NB4 (cell line): ENCODE results near the gene BSDC1.

Source experiments
- DNase-seq: peaks from one replicate; pipeline ENCODE4 v3.0.0; 2010; ENCODE audit warnings: low read depth
- H3K4me3 ChIP-seq: one replicate; pipeline ENCODE4 v1.5.1; 2011; ENCODE audit warnings: mild to moderate bottlenecking, low read depth, low read length, moderate library complexity
- CTCF ChIP-seq: IDR thresholded peaks from one replicate; pipeline ENCODE4 v1.5.1; 2012; ENCODE audit warnings: low read depth, low read length
- MYC ChIP-seq: IDR thresholded peaks from 2 replicates; pipeline ENCODE4 v1.6.1; 2011; ENCODE audit warnings: low read depth, low read length
- POLR2A ChIP-seq: IDR thresholded peaks from 2 replicates; pipeline ENCODE4 v1.6.1; 2011; ENCODE audit warnings: mild to moderate bottlenecking; ENCODE audit not compliant: insufficient read length; ENCODE audit errors: extremely low read depth
- TF ChIP-seq, protein P1 (sequence below): IDR thresholded peaks from 2 replicates; pipeline ENCODE4 v1.6.1; 2011; ENCODE audit warnings: low read depth, low read length

The BSDC1 gene

GRCh38 chr1:32426489-32427255, 32.4 kb upstream of the BSDC1 start:
- no peak for DNase-seq
- TF ChIP-seq POLR2A (no peak), MYC (no peak), CTCF (no peak)
- TF ChIP-seq, protein P1, sequence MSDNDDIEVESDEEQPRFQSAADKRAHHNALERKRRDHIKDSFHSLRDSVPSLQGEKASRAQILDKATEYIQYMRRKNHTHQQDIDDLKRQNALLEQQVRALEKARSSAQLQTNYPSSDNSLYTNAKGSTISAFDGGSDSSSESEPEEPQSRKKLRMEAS = no peak

GRCh38 chr1:32421775-32422174, 27.5 kb upstream of the BSDC1 start:
- H3K4me3 ChIP-seq = no peak overlapping the region
- TF ChIP-seq, protein P1 = no peak
- no peak for TF ChIP-seq POLR2A
- TF ChIP-seq MYC = no peak
- no peak for TF ChIP-seq CTCF
- no peak for DNase-seq

More at GRCh38 chr1:32426489-32427255, 32.4 kb upstream of the BSDC1 start:
- H3K4me3 ChIP-seq = no peak overlapping the region

GRCh38 chr1:32414186-32414886, 20.1 kb upstream of the BSDC1 start:
- TF ChIP-seq MYC (no peak), CTCF (no peak), POLR2A (no peak)
- TF ChIP-seq, protein P1 = no peak
- DNase-seq = no peak
- no peak overlapping the region for H3K4me3 ChIP-seq

GRCh38 chr1:32413507-32414185, 19.4 kb upstream of the BSDC1 start:
- peak; percentile 89 for DNase-seq
- TF ChIP-seq POLR2A (no peak), MYC (peak; percentile 97), CTCF (peak; percentile 83)
- TF ChIP-seq, protein P1 = peak; percentile 98
- no peak overlapping the region for H3K4me3 ChIP-seq

- TF ChIP-seq, protein P1 = no peak
- TF ChIP-seq CTCF (no peak), POLR2A (no peak), MYC (no peak)
- no peak for DNase-seq
- no peak overlapping the region for H3K4me3 ChIP-seq
These were observed 17.0 kb upstream of the BSDC1 start for GRCh38 chr1:32411261-32411660.
